HepG2 (cell line): ENCODE data around the gene ZNF75A. TPM values are rescaled to one million over a fixed set of nuclear protein-coding genes. Genes with fewer than 3 reads are reported as not detected.

Source experiments
- BCL3 ChIP-seq: sonication (generic); formaldehyde crosslinking; IDR thresholded peaks from 2 replicates; pipeline ENCODE4 v1.5.1; 2020; ENCODE audit warnings: mild to moderate bottlenecking, missing genetic modification reagents, moderate library complexity
- CEBPB ChIP-seq: IDR thresholded peaks from 2 replicates; pipeline ENCODE4 v1.6.1; 2011; ENCODE audit warnings: low read depth, low read length, improper control_type of control experiment, borderline replicate concordance
- CREBL2 ChIP-seq: sonication (generic); formaldehyde crosslinking; IDR thresholded peaks from 2 replicates; pipeline ENCODE4 v1.8.1; 2023; ENCODE audit warnings: missing genetic modification reagents, mild to moderate bottlenecking, borderline replicate concordance
- EEA1 ChIP-seq: sonication (generic); formaldehyde crosslinking; IDR thresholded peaks from 2 replicates; pipeline ENCODE4 v1.5.1; 2020; ENCODE audit warnings: mild to moderate bottlenecking, missing genetic modification reagents, borderline replicate concordance
- GLMP ChIP-seq: sonication (generic); formaldehyde crosslinking; IDR thresholded peaks from 2 replicates; pipeline ENCODE4 v1.9.0; 2021; ENCODE audit warnings: missing genetic modification reagents, mild to moderate bottlenecking, borderline replicate concordance
- HNF4G ChIP-seq, 2 experiments: sonication (generic) in 1 of 2; formaldehyde crosslinking in 1 of 2; IDR thresholded peaks; 2 replicates each; pipeline versions ENCODE4 v1.4.0 to v1.6.1; 2011 to 2020; ENCODE audit warnings: borderline replicate concordance in 2 of 2, low read depth in 2 of 2, mild to moderate bottlenecking in 2 of 2, low read length in 1 of 2, missing genetic modification reagents in 1 of 2, moderate library complexity in 1 of 2
- KDM5B ChIP-seq: sonication (generic); formaldehyde crosslinking; IDR thresholded peaks from 2 replicates; pipeline ENCODE4 v1.4.0; 2020; ENCODE audit warnings: missing genetic modification reagents, mild to moderate bottlenecking, borderline replicate concordance
- MTA1 ChIP-seq: sonication (generic); formaldehyde crosslinking; IDR thresholded peaks from 2 replicates; pipeline ENCODE4 v1.4.0; 2020; ENCODE audit warnings: missing genetic modification reagents, mild to moderate bottlenecking, borderline replicate concordance
- PBX2 ChIP-seq: IDR thresholded peaks from 2 replicates; pipeline ENCODE4 v1.6.1; 2016; ENCODE audit warnings: control low read depth
- POGZ ChIP-seq: sonication (generic); formaldehyde crosslinking; IDR thresholded peaks from 2 replicates; pipeline ENCODE4 v1.4.0; 2020; ENCODE audit warnings: mild to moderate bottlenecking, missing genetic modification reagents
- SALL2 ChIP-seq: sonication (generic); formaldehyde crosslinking; IDR thresholded peaks from 2 replicates; pipeline ENCODE4 v1.8.1; 2023; ENCODE audit warnings: mild to moderate bottlenecking, missing genetic modification reagents, inconsistent platforms
- SMYD3 ChIP-seq: sonication (generic); formaldehyde crosslinking; IDR thresholded peaks from 2 replicates; pipeline ENCODE4 v1.8.1; 2023; ENCODE audit warnings: mild to moderate bottlenecking, missing genetic modification reagents
- SNAPC5 ChIP-seq: sonication (generic); formaldehyde crosslinking; IDR thresholded peaks from 2 replicates; pipeline ENCODE4 v1.8.1; 2023; ENCODE audit warnings: mild to moderate bottlenecking, missing genetic modification reagents, borderline replicate concordance
- SP2 ChIP-seq: sonication (generic); formaldehyde crosslinking; IDR thresholded peaks from 2 replicates; pipeline ENCODE4 v1.5.1; 2020; ENCODE audit warnings: mild to moderate bottlenecking, missing genetic modification reagents
- ZFP1 ChIP-seq: IDR thresholded peaks from 2 replicates; pipeline ENCODE4 v1.6.1; 2016
- ZKSCAN8 ChIP-seq: IDR thresholded peaks from 2 replicates; pipeline ENCODE4 v1.6.1; 2016; ENCODE audit warnings: borderline replicate concordance, missing genetic modification reagents, missing compliant biosample characterization
- ZNF3 ChIP-seq: IDR thresholded peaks from 2 replicates; pipeline ENCODE4 v1.7.0; 2017; ENCODE audit warnings: inconsistent platforms
- ZNF496 ChIP-seq: sonication (generic); formaldehyde crosslinking; IDR thresholded peaks from 2 replicates; pipeline ENCODE4 v1.8.1; 2023; ENCODE audit warnings: mild to moderate bottlenecking, moderate library complexity, missing genetic modification reagents; ENCODE audit not compliant: insufficient replicate concordance
- ZNF580 ChIP-seq: IDR thresholded peaks from 2 replicates; pipeline ENCODE4 v1.6.1; 2016; ENCODE audit warnings: low read depth, borderline replicate concordance
- ZNF597 ChIP-seq: sonication (generic); formaldehyde crosslinking; IDR thresholded peaks from 2 replicates; pipeline ENCODE4 v1.5.0; 2020; ENCODE audit warnings: missing genetic modification reagents
- ZNF691 ChIP-seq: sonication (generic); formaldehyde crosslinking; IDR thresholded peaks from 2 replicates; pipeline ENCODE4 v1.4.0; 2020; ENCODE audit warnings: missing genetic modification reagents, low read depth, mild to moderate bottlenecking, borderline replicate concordance
- ZNF850 ChIP-seq: sonication (generic); formaldehyde crosslinking; conservative IDR thresholded peaks from 2 replicates; pipeline ENCODE4 v1.9.0; 2021; ENCODE audit warnings: mild to moderate bottlenecking, missing genetic modification reagents
- polyA plus RNA-seq, 8 experiments: library from polyadenylated mRNA; depleted of rRNA in 3 of 8; stranded (reverse) in 7 of 8; unstranded in 1 of 8; fragments of >200 nt; fragmentation: Illumina TruSeq in 4 of 8; extraction: Trizol in 4 of 8; gene quantifications; 2 replicates each; pipeline versions ENCODE4 v1.2.1 to v1.2.3, GENCODE V29; 2011 to 2016; ENCODE audit warnings: low read depth in 4 of 8, missing spikeins in 1 of 8, mixed read lengths in 1 of 8; ENCODE audit not compliant: insufficient read depth in 1 of 8
- total RNA-seq, 5 experiments: library from RNA; depleted of rRNA; stranded (reverse); fragments of >200 nt; fragmentation: Illumina TruSeq; extraction: Trizol; gene quantifications; 2 replicates each; pipeline ENCODE4 v1.2.3, GENCODE V29; 2016; ENCODE audit warnings: low read depth in 1 of 5

Gene ZNF75A
- total and polyA plus RNA-seq, 2 of the 13 experiments (the other 11 are each of a cell fraction or from before 2014, with no cell fraction given): 1.4 to 2.1 TPM

GRCh38 chr16:3282730-3283542 is 22.4 kb upstream of the ZNF75A start, which contains the start of gene ZNF263 (continued):
- TF ChIP-seq HNF4G (IDR thresholded peaks at IDR 0.05; ENCODE audit: borderline replicate concordance, low read depth, low read length) (no peak), HNF4G (CRISPR knock-in tag; IDR thresholded peaks at IDR 0.05; ENCODE audit: borderline replicate concordance, low read depth) (no peak), EEA1 (CRISPR knock-in tag) (peak; percentile 42; the same call in 1 of the 2 replicates), ZKSCAN8 (CRISPR knock-in tag) (0 out of 2 replicates have a peak, but pooled peaks have one; percentile 22), BCL3 (peak; percentile 11; the same call in 1 of the 2 replicates), SNAPC5 (CRISPR knock-in tag) (no peak), GLMP (CRISPR knock-in tag) (no peak), ZFP1 (CRISPR knock-in tag) (no peak), ZNF3 (no peak), SALL2 (CRISPR knock-in tag) (no peak; the same call in none of the 2 replicates), CEBPB (no peak), CREBL2 (no peak), POGZ (CRISPR knock-in tag) (peak; percentile 59), ZNF850 (CRISPR knock-in tag) (no peak), KDM5B (CRISPR knock-in tag) (peak; percentile 89), SP2 (CRISPR knock-in tag) (peak; percentile 73), PBX2 (CRISPR knock-in tag) (no peak), ZNF580 (CRISPR knock-in tag) (no peak), ZNF691 (CRISPR knock-in tag) (no peak), MTA1 (CRISPR knock-in tag) (peak; percentile 24; the same call in 1 of the 2 replicates), SMYD3 (CRISPR knock-in tag) (no peak), ZNF496 (CRISPR knock-in tag) (no peak), ZNF597 (CRISPR knock-in tag) (no peak)
